ENCODE results near the gene SAMD8.
A peak's percentile ranks its signal among the peaks of the same experiment; 100 is the strongest.
"Not testable (repeated sequence)": the region's sequence is repeated elsewhere in the genome, so short reads cannot be mapped to it uniquely, and the experiment has no call there.

SAMD8 gene

DNA sequence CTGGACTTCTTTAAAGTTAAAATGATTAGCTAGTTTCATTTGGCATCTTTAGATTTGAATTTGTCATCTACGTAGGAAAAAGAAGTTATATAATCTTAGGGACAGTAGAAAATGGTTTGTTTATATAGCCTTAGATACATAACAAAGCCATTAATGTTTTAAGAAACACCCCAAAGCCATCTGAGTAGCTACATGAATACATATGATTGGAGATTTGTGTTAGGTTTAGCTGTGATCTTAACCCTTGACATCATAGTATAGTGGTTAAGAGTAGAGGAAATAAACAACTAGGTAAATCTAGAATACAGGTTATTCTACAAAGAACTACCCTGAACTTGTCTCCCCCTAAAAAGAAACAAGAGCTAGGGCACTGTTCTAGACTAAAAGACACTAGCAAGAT is 18.1 kb downstream of the SAMD8 start:
- no peak for DNase-seq (ENCODE audit: extremely low read depth, low read depth)
- TF ChIP-seq, protein P1, sequence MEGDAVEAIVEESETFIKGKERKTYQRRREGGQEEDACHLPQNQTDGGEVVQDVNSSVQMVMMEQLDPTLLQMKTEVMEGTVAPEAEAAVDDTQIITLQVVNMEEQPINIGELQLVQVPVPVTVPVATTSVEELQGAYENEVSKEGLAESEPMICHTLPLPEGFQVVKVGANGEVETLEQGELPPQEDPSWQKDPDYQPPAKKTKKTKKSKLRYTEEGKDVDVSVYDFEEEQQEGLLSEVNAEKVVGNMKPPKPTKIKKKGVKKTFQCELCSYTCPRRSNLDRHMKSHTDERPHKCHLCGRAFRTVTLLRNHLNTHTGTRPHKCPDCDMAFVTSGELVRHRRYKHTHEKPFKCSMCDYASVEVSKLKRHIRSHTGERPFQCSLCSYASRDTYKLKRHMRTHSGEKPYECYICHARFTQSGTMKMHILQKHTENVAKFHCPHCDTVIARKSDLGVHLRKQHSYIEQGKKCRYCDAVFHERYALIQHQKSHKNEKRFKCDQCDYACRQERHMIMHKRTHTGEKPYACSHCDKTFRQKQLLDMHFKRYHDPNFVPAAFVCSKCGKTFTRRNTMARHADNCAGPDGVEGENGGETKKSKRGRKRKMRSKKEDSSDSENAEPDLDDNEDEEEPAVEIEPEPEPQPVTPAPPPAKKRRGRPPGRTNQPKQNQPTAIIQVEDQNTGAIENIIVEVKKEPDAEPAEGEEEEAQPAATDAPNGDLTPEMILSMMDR (IDR thresholded peaks at IDR 0.05; ENCODE audit: low read depth, low read length, missing control alignments), result no peak
- H3K4me3 ChIP-seq (replicated peaks; ENCODE audit: low read depth, low read length), result no peak overlapping the region

DNA sequence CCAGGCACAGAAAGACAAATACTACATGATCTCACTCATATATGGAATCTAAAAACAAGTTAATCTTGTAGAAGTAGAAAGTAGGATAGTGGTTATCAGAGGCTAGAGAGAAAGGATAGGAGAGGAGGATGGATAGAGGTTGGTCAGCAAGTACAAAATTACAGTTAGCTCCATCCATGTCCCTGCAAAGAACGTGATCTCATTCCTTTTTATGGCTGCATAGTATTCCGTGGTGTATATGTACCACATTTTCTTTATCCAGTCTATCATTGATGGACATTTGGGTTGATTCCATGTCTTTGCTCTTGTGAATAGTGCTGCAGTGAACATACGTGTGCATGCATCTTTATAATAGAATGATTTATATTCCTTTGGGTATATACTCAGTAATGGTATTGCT is 22.2 kb downstream of the SAMD8 start:
- H3K4me3 ChIP-seq (replicated peaks; ENCODE audit: low read depth, low read length); DNase-seq (ENCODE audit: extremely low read depth, low read depth): not testable (repeated sequence)

DNA sequence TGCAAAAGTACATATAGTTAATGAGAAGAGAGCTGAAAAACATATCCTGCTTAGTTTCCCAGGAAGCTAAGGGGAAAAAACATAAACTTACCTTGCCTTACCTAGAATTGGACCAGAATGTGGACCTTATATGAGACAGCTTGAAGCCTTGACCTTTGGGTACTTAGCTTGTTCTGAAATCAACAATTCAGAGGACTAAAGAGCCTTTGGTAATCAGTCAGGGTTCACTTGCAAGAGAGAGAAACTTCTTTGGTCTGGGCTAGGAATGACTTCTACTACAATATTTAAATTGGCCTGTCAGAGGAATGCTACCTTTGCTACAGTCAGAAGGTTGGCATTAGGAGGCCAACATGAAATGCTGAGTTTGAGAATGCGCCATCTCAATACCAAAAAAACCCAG is 24.9 kb downstream of the SAMD8 start:
- no peak for DNase-seq (ENCODE audit: extremely low read depth, low read depth)
- TF ChIP-seq, protein P1 (IDR thresholded peaks at IDR 0.05; ENCODE audit: low read depth, low read length, missing control alignments), result no peak
- H3K4me3 ChIP-seq (replicated peaks; ENCODE audit: low read depth, low read length), result no peak overlapping the region

DNA sequence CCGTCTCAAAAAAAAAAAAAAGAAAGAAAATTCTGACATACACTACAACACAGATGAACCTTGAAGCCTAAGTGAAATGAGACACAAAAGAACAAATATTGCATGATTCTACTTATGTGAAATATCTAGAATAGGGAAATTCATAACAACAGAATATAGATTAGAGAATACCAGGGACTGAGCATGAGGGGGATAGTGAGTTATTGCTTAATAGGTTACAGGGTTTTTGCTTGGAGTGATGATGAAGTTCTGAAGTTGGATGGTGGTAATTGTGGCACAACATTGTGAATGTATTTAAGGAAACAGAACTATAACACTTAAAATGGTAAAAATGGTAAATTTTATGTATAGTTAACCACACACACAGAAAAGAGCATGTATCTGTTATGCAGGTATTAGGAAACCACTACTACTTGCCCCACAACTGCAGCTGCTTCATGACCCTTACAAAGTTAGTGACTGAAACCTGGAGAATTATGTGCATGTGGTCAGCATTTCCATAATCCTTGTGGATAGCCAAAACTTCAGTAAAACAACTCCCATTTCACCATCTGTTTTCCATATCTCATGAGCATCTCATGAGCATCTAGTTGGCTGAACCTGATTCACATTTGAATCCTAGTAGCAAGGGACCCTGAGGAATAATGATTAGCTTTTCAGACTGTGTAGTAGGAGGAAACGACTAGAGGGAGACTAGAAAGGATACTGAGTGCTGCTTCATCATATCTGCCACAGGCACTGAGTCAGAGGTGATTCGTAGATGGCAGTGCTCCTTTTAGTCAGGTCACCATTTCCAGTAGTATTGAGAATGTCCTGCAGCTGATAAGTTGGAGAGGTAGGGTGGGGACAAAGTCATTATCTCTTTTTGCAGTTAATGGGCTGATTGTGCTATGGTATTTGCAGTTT is 26.3 kb downstream of the SAMD8 start:
- peak; percentile 81 for DNase-seq (ENCODE audit: extremely low read depth, low read depth)
- H3K4me3 ChIP-seq (replicated peaks; ENCODE audit: low read depth, low read length), result no peak overlapping the region
- TF ChIP-seq, protein P1 (IDR thresholded peaks at IDR 0.05; ENCODE audit: low read depth, low read length, missing control alignments), result no peak

DNA sequence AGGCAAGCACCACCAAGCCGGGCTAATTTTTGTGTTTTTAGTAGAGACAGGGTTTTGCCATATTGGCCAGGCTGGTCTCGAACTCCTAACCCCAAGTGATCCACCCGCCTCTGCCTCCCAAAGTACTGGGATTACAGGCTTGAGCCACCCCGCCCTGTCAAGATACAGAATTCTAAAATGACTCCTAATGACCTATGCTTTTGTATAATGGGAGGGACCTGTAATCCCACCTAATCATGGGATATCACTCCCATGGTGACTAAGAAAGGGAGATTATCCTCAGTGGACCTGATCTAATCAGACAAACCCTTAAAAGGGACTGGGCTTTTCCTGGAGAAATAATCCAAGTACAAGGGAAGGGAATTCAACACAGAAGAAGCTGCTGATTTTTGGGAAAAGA is 28.8 kb downstream of the SAMD8 start:
- no peak overlapping the region for H3K4me3 ChIP-seq (replicated peaks; ENCODE audit: low read depth, low read length)
- DNase-seq (ENCODE audit: extremely low read depth, low read depth), result no peak
- TF ChIP-seq, protein P1 (IDR thresholded peaks at IDR 0.05; ENCODE audit: low read depth, low read length, missing control alignments), result no peak

DNA sequence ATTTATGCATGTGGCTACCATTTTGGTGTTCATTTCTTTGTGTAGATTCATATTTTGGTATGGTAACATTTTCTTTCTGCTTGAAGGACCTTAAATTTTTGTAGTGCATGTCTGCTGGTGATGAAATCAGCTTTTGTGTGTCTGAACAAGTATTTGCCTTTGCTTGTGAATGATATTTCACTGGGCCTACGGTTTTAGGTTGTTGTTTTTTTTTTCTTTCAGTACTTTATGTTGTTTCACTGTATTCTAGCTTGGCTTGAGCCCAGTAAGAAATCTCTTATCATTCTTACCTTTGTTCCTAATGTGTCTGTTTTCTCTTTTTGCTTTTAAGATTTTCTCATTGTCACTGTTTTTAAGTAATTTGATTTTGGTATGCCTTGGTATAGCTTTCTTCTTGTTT is 31.9 kb downstream of the SAMD8 start:
- DNase-seq (ENCODE audit: extremely low read depth, low read depth), result no peak
- TF ChIP-seq, protein P1 (IDR thresholded peaks at IDR 0.05; ENCODE audit: low read depth, low read length, missing control alignments), result no peak
- H3K4me3 ChIP-seq (replicated peaks; ENCODE audit: low read depth, low read length), result no peak overlapping the region

DNA sequence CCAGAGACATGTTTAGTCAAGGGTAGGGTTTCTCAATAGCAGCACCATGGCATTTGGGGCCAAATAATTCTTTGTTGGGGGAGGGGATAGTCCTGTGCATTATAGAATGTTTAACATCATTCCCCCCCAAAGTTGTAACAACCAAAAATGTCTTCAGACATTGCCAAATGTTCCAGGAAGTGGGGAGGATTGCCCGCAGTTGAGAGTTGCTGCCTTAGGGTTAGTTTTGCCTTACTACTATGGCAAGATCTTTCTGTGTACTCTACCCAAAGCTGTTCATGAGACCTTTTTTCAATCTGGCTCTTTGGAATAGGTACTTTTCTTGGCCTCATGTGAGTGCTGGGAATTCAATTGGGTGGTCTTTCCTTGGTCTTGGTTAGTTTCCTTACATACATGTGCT is 34.1 kb downstream of the SAMD8 start:
- no peak for DNase-seq (ENCODE audit: extremely low read depth, low read depth)
- H3K4me3 ChIP-seq (replicated peaks; ENCODE audit: low read depth, low read length), result no peak overlapping the region
- TF ChIP-seq, protein P1 (IDR thresholded peaks at IDR 0.05; ENCODE audit: low read depth, low read length, missing control alignments), result no peak
